Stimulated activated naive CD8-positive, alpha-beta T cell treated with anti-CD3 and anti-CD28 coated beads, Interleukin-15, amount 100 ng/mL, for 72 hours (primary cell): Measurements from ENCODE around the gene SCYGR8.
"Not testable (repeated sequence)": the region's sequence is repeated elsewhere in the genome, so short reads cannot be mapped to it uniquely, and the experiment has no call there.

ENCODE experiments used
- ATAC-seq: fragments of 150-1000 bp; cut with Tn5 transposase; 2 replicates; pipeline ENCODE4 v1.10.0; 2021; ENCODE audit warnings: mild to moderate bottlenecking, moderate library complexity
- DNase-seq, 2 donors: peaks; one replicate each; pipeline ENCODE4 v3.0.0; 2021 to 2022
- H3K27ac Mint-ChIP-seq, 2 donors: one replicate each; pipeline ENCODE4 v1.8.0; 2022; ENCODE audit warnings: mild to moderate bottlenecking in 2 of 2, mixed read lengths in 2 of 2, moderate library complexity in 2 of 2
- H3K27me3 Mint-ChIP-seq: one replicate; pipeline ENCODE4 v1.8.0; 2022; ENCODE audit warnings: mixed read lengths
- H3K4me1 Mint-ChIP-seq: one replicate; pipeline ENCODE4 v1.8.0; 2022; ENCODE audit warnings: mild to moderate bottlenecking, mixed read lengths
- H3K4me3 Mint-ChIP-seq, 2 donors: one replicate each; pipeline ENCODE4 v1.8.0; 2022; ENCODE audit warnings: mild to moderate bottlenecking in 2 of 2, mixed read lengths in 2 of 2, moderate library complexity in 1 of 2
- H3K9me3 Mint-ChIP-seq, 2 donors: one replicate each; pipeline ENCODE4 v1.8.0; 2022; ENCODE audit warnings: mixed read lengths in 2 of 2

SCYGR8 gene, protein sequence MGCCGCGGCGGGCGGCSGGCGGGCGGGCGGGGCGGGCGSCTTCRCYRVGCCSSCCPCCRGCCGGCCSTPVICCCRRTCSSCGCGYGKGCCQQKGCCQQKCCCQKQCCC

DNA sequence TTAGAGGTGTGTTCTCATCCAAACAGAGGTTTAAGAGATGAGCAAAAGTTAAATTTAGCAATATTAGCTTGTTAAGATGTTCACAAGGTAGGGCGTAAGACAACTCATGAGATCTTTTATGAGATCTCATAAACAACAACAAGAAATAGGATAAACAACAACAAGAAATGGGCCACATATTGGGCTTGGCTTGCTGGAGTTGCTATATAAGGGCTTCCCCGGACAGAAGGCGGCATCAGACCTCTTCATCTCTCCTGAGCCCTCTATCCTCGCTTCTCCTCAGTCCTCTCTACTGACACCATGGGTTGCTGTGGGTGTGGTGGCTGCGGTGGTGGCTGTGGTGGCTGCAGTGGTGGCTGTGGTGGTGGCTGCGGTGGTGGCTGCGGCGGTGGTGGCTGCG is at the start of gene SCYGR8:
SCYGR8 (plus strand) TSS at position 301 of the 400 bp plus-strand sequence; CDS start at position 301, 0 bp downstream.
- ATAC-seq: no peak

GRCh38 chr2:227696990-227697679 is 48.6 kb upstream of the SCYGR8 start:
- Mint-ChIP-seq H3K4me3 (no peak overlapping the region), H3K4me1 (no peaks in the 10 kb centered on the region), H3K27ac (no peak overlapping the region), H3K27me3 (peaks cover 17% of the 10 kb centered on the region), H3K9me3 (no peaks in the 10 kb centered on the region)
- no peak for DNase-seq
- ATAC-seq: no peak

More for the DNA sequence above, at the start of gene SCYGR8:
- Mint-ChIP-seq H3K9me3 (no peaks in the 10 kb centered on the region), H3K27me3 (peaks cover 6% of the 10 kb centered on the region), H3K4me1 (no peaks in the 10 kb centered on the region), H3K27ac (no peak within 1 kb of the TSS), H3K4me3 (no peak within 1 kb of the TSS)
- DNase-seq: no peak

- DNase-seq: no peak
Observed at GRCh38 chr2:227701556-227701955, 44.1 kb upstream of the SCYGR8 start.

GRCh38 chr2:227703280-227703732 is 42.4 kb upstream of the SCYGR8 start:
- no peaks in the 10 kb centered on the region for H3K9me3 Mint-ChIP-seq
- peaks cover 8% of the 10 kb centered on the region for H3K27me3 Mint-ChIP-seq
- DNase-seq: no peak
- H3K4me1 Mint-ChIP-seq: no peaks in the 10 kb centered on the region
- ATAC-seq: no peak
- H3K4me3 Mint-ChIP-seq: no peak overlapping the region
- H3K27ac Mint-ChIP-seq: no peak overlapping the region

More at GRCh38 chr2:227701556-227701955, 44.1 kb upstream of the SCYGR8 start:
- Mint-ChIP-seq H3K9me3 (no peaks in the 10 kb centered on the region), H3K27me3 (peaks cover 8% of the 10 kb centered on the region), H3K27ac (peak overlapping the region in 1 of 2 donors; percentile 25), H3K4me1 (no peaks in the 10 kb centered on the region), H3K4me3 (no peak overlapping the region)
- no peak for ATAC-seq

GRCh38 chr2:227703961-227704360 is 41.7 kb upstream of the SCYGR8 start:
- Mint-ChIP-seq H3K4me1 (no peaks in the 10 kb centered on the region), H3K9me3 (no peaks in the 10 kb centered on the region), H3K4me3 (no peak overlapping the region), H3K27ac (no peak overlapping the region), H3K27me3 (peaks cover 8% of the 10 kb centered on the region)
- ATAC-seq (no peak), DNase-seq (no peak)

DNA sequence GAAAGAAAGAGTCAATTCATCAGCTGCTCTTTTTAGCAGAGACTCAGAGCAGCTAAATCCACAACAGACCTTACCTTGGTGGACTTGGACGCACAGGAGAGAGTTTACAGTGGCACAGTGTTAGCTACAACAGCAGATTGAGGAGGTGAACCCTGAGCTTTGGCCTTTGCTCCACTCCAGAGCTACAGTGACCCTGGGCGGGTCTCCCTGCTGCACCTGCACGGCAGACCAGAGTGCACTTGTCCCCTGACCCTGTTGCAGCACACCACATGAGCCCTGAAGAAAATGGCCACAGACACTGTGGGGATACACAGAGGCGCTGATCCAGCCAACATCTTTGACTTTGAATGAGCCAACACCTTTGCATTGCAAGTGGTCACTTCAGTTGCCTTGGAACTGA is 38.8 kb upstream of the SCYGR8 start:
- ATAC-seq (peak; percentile 35), DNase-seq (no peak)
- Mint-ChIP-seq H3K4me1 (no peaks in the 10 kb centered on the region), H3K27ac (no peak overlapping the region), H3K4me3 (no peak overlapping the region), H3K27me3 (peaks cover 8% of the 10 kb centered on the region), H3K9me3 (no peaks in the 10 kb centered on the region)

- no peaks in the 10 kb centered on the region for H3K4me1 Mint-ChIP-seq
- no peaks in the 10 kb centered on the region for H3K9me3 Mint-ChIP-seq
- H3K4me3 Mint-ChIP-seq: no peak overlapping the region
- no peak overlapping the region for H3K27ac Mint-ChIP-seq
- no peak for DNase-seq
- H3K27me3 Mint-ChIP-seq: peaks cover 13% of the 10 kb centered on the region
- no peak for ATAC-seq
Observed at GRCh38 chr2:227707390-227707789, 38.3 kb upstream of the SCYGR8 start.

DNA sequence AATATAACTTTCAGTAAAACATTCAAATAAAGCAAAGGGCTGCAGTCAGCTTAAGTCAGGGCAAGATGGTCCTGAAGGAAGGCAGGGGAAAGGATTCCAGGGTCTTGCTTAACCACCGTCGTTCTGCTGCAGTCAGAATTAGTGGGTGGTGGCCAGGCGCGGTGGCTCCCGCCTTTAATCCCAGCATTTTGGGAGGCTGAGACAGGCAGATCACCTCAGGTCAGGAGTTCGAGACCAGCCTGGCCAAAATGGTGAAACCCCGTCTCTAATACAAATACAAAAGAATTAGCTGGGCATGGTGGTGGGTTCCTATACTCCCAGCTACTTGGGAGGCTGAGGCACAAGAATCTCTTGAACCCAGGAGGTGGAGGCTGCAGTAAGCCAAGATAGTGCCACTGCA is 34.7 kb upstream of the SCYGR8 start:
- H3K4me3 Mint-ChIP-seq: no peak overlapping the region
- no peak for ATAC-seq
- H3K27me3 Mint-ChIP-seq: peaks cover 13% of the 10 kb centered on the region
- H3K4me1 Mint-ChIP-seq: no peaks in the 10 kb centered on the region
- no peak overlapping the region for H3K27ac Mint-ChIP-seq
- no peak for DNase-seq
- no peaks in the 10 kb centered on the region for H3K9me3 Mint-ChIP-seq

GRCh38 chr2:227713291-227713690 is 32.4 kb upstream of the SCYGR8 start:
- ATAC-seq (no peak), DNase-seq (no peak)
- Mint-ChIP-seq H3K4me3 (no peak overlapping the region), H3K27me3 (peaks cover 27% of the 10 kb centered on the region), H3K9me3 (no peaks in the 10 kb centered on the region), H3K4me1 (peaks cover 7% of the 10 kb centered on the region), H3K27ac (no peak overlapping the region)

DNA sequence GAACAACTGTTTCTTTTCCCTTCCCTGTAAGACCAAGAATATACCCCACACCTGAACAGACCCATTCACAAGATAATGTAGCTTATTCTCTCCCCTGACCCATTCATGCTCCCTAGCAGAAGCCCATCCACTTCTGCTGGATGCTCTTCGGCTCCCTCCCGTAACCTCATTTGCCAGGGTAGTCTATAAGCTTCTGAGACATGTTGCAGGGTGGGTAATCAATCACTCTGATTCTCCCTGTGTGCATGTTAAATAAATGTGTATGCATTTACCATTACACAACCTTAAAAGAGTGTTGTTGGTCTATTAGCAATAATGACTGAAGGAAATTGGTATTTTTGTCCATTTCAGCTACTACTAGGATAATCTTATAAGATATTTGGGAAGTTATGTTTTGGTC is 29.2 kb upstream of the SCYGR8 start:
- no peak overlapping the region for H3K27ac Mint-ChIP-seq
- peaks cover 44% of the 10 kb centered on the region for H3K27me3 Mint-ChIP-seq
- H3K4me1 Mint-ChIP-seq: peaks cover 7% of the 10 kb centered on the region
- ATAC-seq (no peak), DNase-seq (no peak)
- no peaks in the 10 kb centered on the region for H3K9me3 Mint-ChIP-seq
- no peak overlapping the region for H3K4me3 Mint-ChIP-seq

GRCh38 chr2:227717687-227718567 is 27.8 kb upstream of the SCYGR8 start, which contains the start of gene SLC19A3:
SLC19A3 (minus strand) TSS chr2:227718028; CDS start chr2:227702318, 15,710 bp downstream.
- peak within 1 kb of the TSS; percentile 7 to 75 for H3K4me3 Mint-ChIP-seq
- peaks cover 7% of the 10 kb centered on the region for H3K4me1 Mint-ChIP-seq
- ATAC-seq: no peak

GRCh38 chr2:227719641-227720040 is 26.1 kb upstream of the SCYGR8 start:
- peaks cover 7% of the 10 kb centered on the region for H3K4me1 Mint-ChIP-seq
- no peak overlapping the region for H3K27ac Mint-ChIP-seq
- no peak for ATAC-seq

More at GRCh38 chr2:227717687-227718567, 27.8 kb upstream of the SCYGR8 start, which contains the start of gene SLC19A3:
- H3K9me3 Mint-ChIP-seq: no peaks in the 10 kb centered on the region
- DNase-seq: no peak
- peak within 1 kb of the TSS in 1 of 2 donors; percentile 36 for H3K27ac Mint-ChIP-seq
- H3K27me3 Mint-ChIP-seq: peaks cover 51% of the 10 kb centered on the region

DNA sequence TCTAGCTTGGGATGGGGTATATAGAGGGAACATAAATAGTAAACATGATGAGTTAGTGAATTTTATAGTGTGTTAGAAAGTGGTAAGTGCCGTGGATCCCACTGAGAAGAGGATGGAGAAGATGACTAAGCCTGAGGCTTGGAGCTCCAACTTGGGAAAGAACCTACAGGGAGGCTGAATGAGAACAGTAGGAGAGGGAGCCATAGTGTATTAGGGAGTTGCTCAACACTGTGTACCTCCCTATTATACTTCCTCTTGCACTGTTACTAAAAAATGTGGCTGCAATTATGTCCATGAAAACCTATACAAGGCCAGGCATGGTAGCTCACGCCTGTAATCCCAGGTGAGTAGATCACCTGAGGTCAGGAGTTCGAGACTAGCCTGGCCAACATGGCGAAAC is 25.0 kb upstream of the SCYGR8 start:
- H3K4me3 Mint-ChIP-seq: no peak overlapping the region
- ATAC-seq (no peak), DNase-seq (no peak)
- H3K4me1 Mint-ChIP-seq: peaks cover 7% of the 10 kb centered on the region
- peaks cover 59% of the 10 kb centered on the region for H3K27me3 Mint-ChIP-seq
- no peak overlapping the region for H3K27ac Mint-ChIP-seq
- no peaks in the 10 kb centered on the region for H3K9me3 Mint-ChIP-seq

More at GRCh38 chr2:227719641-227720040, 26.1 kb upstream of the SCYGR8 start:
- no peak for DNase-seq
- H3K9me3 Mint-ChIP-seq: no peaks in the 10 kb centered on the region
- no peak overlapping the region for H3K4me3 Mint-ChIP-seq
- peaks cover 52% of the 10 kb centered on the region for H3K27me3 Mint-ChIP-seq

DNA sequence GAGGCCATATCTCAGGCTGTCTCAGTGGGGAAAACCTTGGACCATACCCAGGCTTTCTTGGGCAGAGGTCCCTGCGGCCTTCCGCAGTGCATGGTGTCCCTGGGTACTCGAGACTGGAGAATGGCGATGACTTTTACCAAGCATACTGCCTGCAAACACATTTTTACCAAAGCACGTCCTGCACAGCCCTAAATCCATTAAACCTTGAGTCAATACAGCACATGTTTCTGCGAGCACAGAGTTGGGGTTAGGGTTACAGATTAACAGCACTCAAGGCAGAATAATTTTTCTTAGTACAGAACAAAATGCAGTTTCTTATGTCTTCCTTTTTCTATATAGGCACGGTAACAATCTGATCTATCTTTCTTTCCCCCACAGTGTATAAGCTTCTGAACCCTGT is 22.9 kb upstream of the SCYGR8 start:
- not testable (repeated sequence) for ATAC-seq, H3K9me3 Mint-ChIP-seq, H3K4me3 Mint-ChIP-seq, DNase-seq, H3K4me1 Mint-ChIP-seq, H3K27ac Mint-ChIP-seq
- peaks cover 44% of the 10 kb centered on the region for H3K27me3 Mint-ChIP-seq

DNA sequence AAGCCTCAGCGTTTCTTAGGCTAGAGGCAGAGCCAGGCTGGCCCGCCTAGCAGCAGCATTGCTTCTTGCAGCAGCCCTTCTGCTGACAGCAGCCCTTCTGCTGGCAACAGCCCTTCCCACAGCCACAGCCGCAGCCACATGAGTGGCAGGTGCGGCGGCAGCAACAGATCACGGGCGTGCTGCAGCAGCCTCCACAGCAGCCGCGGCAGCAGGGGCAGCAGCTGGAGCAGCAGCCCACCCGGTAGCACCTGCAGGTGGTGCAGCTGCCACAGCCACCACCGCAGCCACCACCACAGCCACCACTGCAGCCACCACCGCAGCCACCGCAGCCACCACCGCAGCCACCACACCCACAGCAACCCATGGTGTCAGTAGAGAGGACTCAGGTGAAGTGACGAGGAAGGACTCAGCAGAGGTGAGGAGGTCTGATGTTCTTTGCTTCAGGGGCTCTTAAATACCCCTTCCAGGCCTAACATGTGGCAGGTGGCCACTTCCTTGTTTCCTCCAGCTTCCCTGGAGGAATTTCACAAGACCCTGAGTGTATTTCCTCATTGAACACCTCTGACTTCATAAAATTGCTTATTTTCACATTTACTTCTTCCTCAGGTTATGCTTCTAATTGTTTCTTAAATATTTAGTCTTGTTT is 21.2 kb upstream of the SCYGR8 start, which contains the start of gene SCYGR6:
SCYGR6 (minus strand) TSS at position 364 of the 646 bp plus-strand sequence; CDS start at position 364, 0 bp downstream.
- no peak within 1 kb of the TSS for H3K4me3 Mint-ChIP-seq

More for the DNA sequence above, 21.2 kb upstream of the SCYGR8 start, which contains the start of gene SCYGR6:
- DNase-seq (no peak), ATAC-seq (no peak)
- Mint-ChIP-seq H3K27me3 (peaks cover 41% of the 10 kb centered on the region), H3K27ac (peak within 1 kb of the TSS in 1 of 2 donors; percentile 12), H3K4me1 (no peaks in the 10 kb centered on the region), H3K9me3 (no peaks in the 10 kb centered on the region)
